NT2/D1 (cell line): ENCODE measurements around the gene ZNF516.

Experiments
- SUZ12 ChIP-seq: IDR thresholded peaks from 2 replicates; pipeline ENCODE4 v1.6.1; 2011; ENCODE audit not compliant: insufficient read length, insufficient read depth; ENCODE audit errors: extremely low read depth
- YY1 ChIP-seq: IDR thresholded peaks from 2 replicates; pipeline ENCODE4 v1.6.1; 2011; ENCODE audit not compliant: insufficient read length, insufficient read depth
- ZNF274 ChIP-seq: IDR thresholded peaks from 2 replicates; pipeline ENCODE4 v1.6.1; 2011; ENCODE audit warnings: mild to moderate bottlenecking, low read depth, low read length

DNA sequence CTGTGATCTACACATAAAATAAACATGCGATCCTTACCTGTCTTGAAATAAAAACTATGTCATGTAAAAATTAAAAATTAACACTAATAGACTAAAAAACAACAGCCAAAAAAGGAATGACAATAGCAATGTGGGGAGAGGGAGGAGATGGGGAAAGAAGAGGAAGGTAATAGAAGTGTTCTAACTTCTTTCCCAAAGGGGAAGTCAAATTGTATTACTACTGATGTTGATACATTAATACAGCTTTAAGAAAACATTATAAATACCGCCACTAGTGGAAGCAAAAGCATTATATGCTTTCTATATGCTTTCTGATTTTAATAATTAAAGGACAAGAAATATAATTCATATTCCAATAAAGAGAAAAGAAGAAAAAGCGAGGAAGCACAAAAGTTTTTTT is 22.2 kb downstream of the ZNF516 start:
- TF ChIP-seq ZNF274 (no peak), YY1 (no peak), SUZ12 (no peak)
